ENCODE results near the gene DUSP7. TPM values are rescaled to one million over a fixed set of nuclear protein-coding genes. Genes with fewer than 3 reads are reported as not detected.

Gene DUSP7
- total RNA-seq, 6 donors from 2014 or later, result 24.1 to 49.1 (median 35.3) TPM

DNA sequence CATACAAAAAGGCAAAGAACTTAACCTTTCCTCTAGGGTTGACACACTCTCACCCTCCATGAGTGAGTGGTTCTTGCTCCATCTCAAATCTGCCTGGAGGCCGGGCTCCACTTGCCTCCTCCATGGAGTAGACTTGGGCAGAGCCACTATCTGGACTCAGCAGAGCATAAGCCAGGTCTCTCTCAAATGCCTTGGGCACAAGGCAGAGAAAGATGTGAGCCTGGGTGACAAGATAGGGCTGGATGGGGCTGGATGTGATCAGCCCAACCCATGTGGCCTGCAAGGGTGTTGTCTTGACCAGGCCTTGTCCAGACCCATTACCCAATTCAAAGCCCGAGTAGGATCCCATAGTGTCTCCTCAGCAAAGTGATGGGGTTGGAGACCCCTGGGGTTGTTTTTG lies 56.5 kb downstream of the DUSP7 start:
- Histone ChIP-seq H3K4me3 (no peak overlapping the region), H3K9me3 (no peaks in the 10 kb centered on the region), H3K4me1 (peaks cover 9 to 27% (median 14%) of the 10 kb centered on the region in 4 donors), H3K27ac (no peak overlapping the region), H3K36me3 (peaks cover 0 to 1% (median under 1%) of the 10 kb centered on the region in 4 donors), H3K27me3 (no peaks in the 10 kb centered on the region)
- 91 to 96% methylated on average over 2 of the region's 2 CpGs for WGBS, 2 donors
- ATAC-seq (ENCODE audit: low FRiP score in 2 of 2), result no peak
- DNase-seq, result no peak
- TF ChIP-seq POLR2A (IDR thresholded peaks at IDR 0.05) (no peak), EP300 (IDR thresholded peaks at IDR 0.05) (no peak), POLR2AphosphoS5 (IDR thresholded peaks at IDR 0.05) (no peak)
- TF ChIP-seq, protein P1, sequence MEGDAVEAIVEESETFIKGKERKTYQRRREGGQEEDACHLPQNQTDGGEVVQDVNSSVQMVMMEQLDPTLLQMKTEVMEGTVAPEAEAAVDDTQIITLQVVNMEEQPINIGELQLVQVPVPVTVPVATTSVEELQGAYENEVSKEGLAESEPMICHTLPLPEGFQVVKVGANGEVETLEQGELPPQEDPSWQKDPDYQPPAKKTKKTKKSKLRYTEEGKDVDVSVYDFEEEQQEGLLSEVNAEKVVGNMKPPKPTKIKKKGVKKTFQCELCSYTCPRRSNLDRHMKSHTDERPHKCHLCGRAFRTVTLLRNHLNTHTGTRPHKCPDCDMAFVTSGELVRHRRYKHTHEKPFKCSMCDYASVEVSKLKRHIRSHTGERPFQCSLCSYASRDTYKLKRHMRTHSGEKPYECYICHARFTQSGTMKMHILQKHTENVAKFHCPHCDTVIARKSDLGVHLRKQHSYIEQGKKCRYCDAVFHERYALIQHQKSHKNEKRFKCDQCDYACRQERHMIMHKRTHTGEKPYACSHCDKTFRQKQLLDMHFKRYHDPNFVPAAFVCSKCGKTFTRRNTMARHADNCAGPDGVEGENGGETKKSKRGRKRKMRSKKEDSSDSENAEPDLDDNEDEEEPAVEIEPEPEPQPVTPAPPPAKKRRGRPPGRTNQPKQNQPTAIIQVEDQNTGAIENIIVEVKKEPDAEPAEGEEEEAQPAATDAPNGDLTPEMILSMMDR (IDR thresholded peaks at IDR 0.05), result no peak

Other genes with a start within 250 kb of the DUSP7 start
- not detected for gene IQCF2, start 195.0 kb downstream of the DUSP7 start, total RNA-seq
- gene IQCF5, start 181.0 kb downstream of the DUSP7 start, total RNA-seq, result not detected
- not detected for gene IQCF1, start 153.2 kb downstream of the DUSP7 start, total RNA-seq
- gene RRP9, start 114.7 kb downstream of the DUSP7 start, total RNA-seq, result 10 to 100 TPM; 10.7 to 30.4 (median 19.8) TPM
- gene PARP3, start 114.2 kb downstream of the DUSP7 start, total RNA-seq, result 10 to 100 TPM; 23.0 to 80.7 (median 35.7) TPM
- gene GPR62, start 101.2 kb downstream of the DUSP7 start, total RNA-seq, result not detected
- gene PCBP4, start 89.1 kb downstream of the DUSP7 start, total RNA-seq, result 10 to 100 TPM; 22.7 to 53.4 (median 37.7) TPM
- 10 to 100 TPM; 35.6 to 62.6 (median 50.0) TPM for gene ABHD14B, start 82.5 kb downstream of the DUSP7 start, total RNA-seq
- 10 to 100 TPM; 15.7 to 44.5 (median 26.3) TPM for gene ABHD14A, start 81.5 kb downstream of the DUSP7 start, total RNA-seq
- gene ACY1, start 73.0 kb downstream of the DUSP7 start, total RNA-seq, result 10 to 100 TPM; 17.4 to 65.0 (median 35.9) TPM
- gene RPL29, start 60.7 kb downstream of the DUSP7 start, total RNA-seq, result 1,000 to 10,000 TPM in 1 of 6 donors, 100 to 1,000 TPM in 5; 306 to 1,159 (median 770) TPM
- gene POC1A, start 97.9 kb upstream of the DUSP7 start, total RNA-seq, result 1 to 10 TPM; 1.0 to 4.2 (median 2.8) TPM
- 10 to 100 TPM; 53.2 to 97.3 (median 74.0) TPM for gene ALAS1, start 141.6 kb upstream of the DUSP7 start, total RNA-seq
- 1 to 10 TPM in 1 of 6 donors, under 1 TPM in 1, not detected in 4; 0.29 to 1.1 TPM for gene TLR9, start 169.1 kb upstream of the DUSP7 start, total RNA-seq
- 10 to 100 TPM; 31.9 to 83.5 (median 66.6) TPM for gene TWF2, start 182.6 kb upstream of the DUSP7 start, total RNA-seq
- gene PPM1M, start 189.2 kb upstream of the DUSP7 start, total RNA-seq, result 10 to 100 TPM; 18.7 to 68.1 (median 47.8) TPM
- gene WDR82, start 222.1 kb upstream of the DUSP7 start, total RNA-seq, result 10 to 100 TPM; 23.0 to 63.6 (median 46.8) TPM
- 10 to 100 TPM in 5 of 6 donors, 1 to 10 TPM in 1; 5.5 to 21.0 (median 15.8) TPM for gene GLYCTK, start 231.3 kb upstream of the DUSP7 start, total RNA-seq